IMR-90 (cell line): Measurements from ENCODE around the gene NDUFV3. TPM values are rescaled to one million over a fixed set of nuclear protein-coding genes. Genes with fewer than 3 reads are reported as not detected.

Experiments
- ATAC-seq: fragments of 200-7000 bp; cut with Tn5 transposase; 2 replicates; pipeline ENCODE4 v1.9.1; 2020; ENCODE audit warnings: low read depth, mild to moderate bottlenecking, moderate library complexity
- BruUV-seq: library from RNA; stranded (reverse); fragments of 400-500 nt; replicated peaks from 2 replicates; lab custom pipeline; 2021; lab: Mats Ljungman, UMichigan
- CTCF ChIA-PET: fragments of 300-600 bp; formaldehyde crosslinking; extraction: SDS; loops from one replicate; lab custom pipeline; 2021; ENCODE audit warnings: antibody characterized with exemption; lab: Yijun Ruan, JAX
- POLR2A ChIA-PET: fragments of 300-600 bp; sonication (Branson Sonifier 250); formaldehyde crosslinking; loops from one replicate; lab custom pipeline; 2022; ENCODE audit warnings: antibody characterized with exemption; ENCODE audit not compliant: unreplicated experiment; lab: Charles Lee
- DNase-seq: peaks from one replicate; pipeline ENCODE4 v3.0.0; 2013
- H2AFZ ChIP-seq: replicated peaks from 2 replicates; pipeline ENCODE3; 2013; ENCODE audit warnings: low read length, mild to moderate bottlenecking; ENCODE audit not compliant: poor library complexity
- H2AK5ac ChIP-seq: 2 replicates; pipeline ENCODE4 v1.6.1; 2013; ENCODE audit warnings: low read depth, low read length, inconsistent platforms
- H2AK9ac ChIP-seq: replicated peaks from 2 replicates; pipeline ENCODE3; 2013; ENCODE audit warnings: mild to moderate bottlenecking, low read depth, low read length, moderate library complexity; ENCODE audit not compliant: poor library complexity
- H2BK120ac ChIP-seq: 2 replicates; pipeline ENCODE4 v1.6.1; 2013; ENCODE audit warnings: low read depth, low read length, inconsistent platforms
- H2BK15ac ChIP-seq: 3 replicates; pipeline ENCODE4 v1.6.1; 2013; ENCODE audit warnings: low read depth, low read length, inconsistent platforms
- H2BK20ac ChIP-seq: 2 replicates; pipeline ENCODE4 v1.6.1; 2013; ENCODE audit warnings: low read depth, mild to moderate bottlenecking, inconsistent platforms, low read length, moderate library complexity
- H2BK5ac ChIP-seq: 2 replicates; pipeline ENCODE4 v1.6.1; 2013; ENCODE audit warnings: mild to moderate bottlenecking, low read depth, low read length, inconsistent platforms; ENCODE audit not compliant: poor library complexity, severe bottlenecking
- H3K14ac ChIP-seq: replicated peaks from 2 replicates; pipeline ENCODE4 v1.6.1; 2013; ENCODE audit warnings: low read depth, low read length, inconsistent platforms
- H3K18ac ChIP-seq: 2 replicates; pipeline ENCODE4 v1.6.1; 2013; ENCODE audit warnings: low read depth, low read length, control low read depth
- H3K23ac ChIP-seq: 2 replicates; pipeline ENCODE4 v1.6.1; 2013; ENCODE audit warnings: low read depth, low read length, inconsistent platforms
- H3K27ac ChIP-seq: 2 replicates; pipeline ENCODE4 v1.5.1; 2013; ENCODE audit warnings: mild to moderate bottlenecking, control low read depth, low read length; ENCODE audit not compliant: insufficient read depth
- H3K27me3 ChIP-seq: 2 replicates; pipeline ENCODE4 v1.6.1; 2013; ENCODE audit warnings: low read length; ENCODE audit not compliant: control insufficient read depth, insufficient read depth
- H3K36me3 ChIP-seq: 2 replicates; pipeline ENCODE4 v1.6.1; 2013; ENCODE audit warnings: low read length, mixed read lengths; ENCODE audit not compliant: control insufficient read depth, insufficient read depth
- H3K4ac ChIP-seq: 2 replicates; pipeline ENCODE4 v1.6.1; 2013; ENCODE audit warnings: low read depth, low read length, inconsistent platforms
- H3K4me1 ChIP-seq: 2 replicates; pipeline ENCODE4 v1.6.1; 2013; ENCODE audit warnings: low read length, mixed read lengths; ENCODE audit not compliant: control insufficient read depth, insufficient read depth
- H3K4me2 ChIP-seq: 2 replicates; pipeline ENCODE4 v1.6.1; 2013; ENCODE audit warnings: low read depth, mild to moderate bottlenecking, control low read depth, low read length, moderate library complexity
- H3K4me3 ChIP-seq: 2 replicates; pipeline ENCODE4 v1.5.1; 2013; ENCODE audit warnings: low read depth, mild to moderate bottlenecking, control low read depth, low read length, moderate library complexity; ENCODE audit not compliant: insufficient read depth
- H3K56ac ChIP-seq: 2 replicates; pipeline ENCODE4 v1.6.1; 2013; ENCODE audit warnings: low read length, inconsistent platforms; ENCODE audit not compliant: insufficient read depth; ENCODE audit errors: extremely low read depth
- H3K79me1 ChIP-seq, 2 experiments: 2 replicates each; pipeline ENCODE4 v1.6.1; 2013; ENCODE audit warnings: low read length in 2 of 2, inconsistent platforms in 1 of 2, low read depth in 1 of 2
- H3K9ac ChIP-seq: 2 replicates; pipeline ENCODE4 v1.6.1; 2013; ENCODE audit warnings: low read depth, low read length, control low read depth
- H3K9me1 ChIP-seq: 2 replicates; pipeline ENCODE4 v1.6.1; 2013; ENCODE audit warnings: low read length, inconsistent platforms; ENCODE audit not compliant: insufficient read depth
- H3K9me3 ChIP-seq: 2 replicates; pipeline ENCODE4 v1.6.1; 2013; ENCODE audit warnings: low read length; ENCODE audit not compliant: control insufficient read depth, insufficient read depth
- H4K20me1 ChIP-seq: 2 replicates; pipeline ENCODE4 v1.6.1; 2013; ENCODE audit warnings: low read length, inconsistent platforms; ENCODE audit not compliant: insufficient read depth
- H4K5ac ChIP-seq: 2 replicates; pipeline ENCODE4 v1.6.1; 2013; ENCODE audit warnings: mild to moderate bottlenecking, low read depth, low read length, control low read depth
- H4K8ac ChIP-seq, 2 experiments: 2 replicates each; pipeline ENCODE4 v1.6.1; 2013; ENCODE audit warnings: low read depth in 2 of 2, low read length in 2 of 2, control low read depth in 1 of 2, inconsistent platforms in 1 of 2
- H4K91ac ChIP-seq: 2 replicates; pipeline ENCODE4 v1.6.1; 2013; ENCODE audit warnings: low read depth, low read length, inconsistent platforms; ENCODE audit not compliant: insufficient read depth
- BHLHE40 ChIP-seq: fragments of 150-350 bp; IDR thresholded peaks from 2 replicates; pipeline ENCODE4 v1.6.1; 2016; ENCODE audit warnings: mild to moderate bottlenecking, low read depth, low read length
- CHD1 ChIP-seq: IDR thresholded peaks from 2 replicates; pipeline ENCODE4 v1.6.1; 2012; ENCODE audit warnings: low read depth, low read length, improper control_type of control experiment
- NFE2L2 ChIP-seq: fragments of 150-350 bp; IDR thresholded peaks from 2 replicates; pipeline ENCODE4 v1.6.1; 2016; ENCODE audit warnings: low read depth, mild to moderate bottlenecking, low read length
- RAD21 ChIP-seq: IDR thresholded peaks from 2 replicates; pipeline ENCODE4 v1.6.1; 2012; ENCODE audit warnings: low read length, improper control_type of control experiment
- RCOR1 ChIP-seq: IDR thresholded peaks from 2 replicates; pipeline ENCODE4 v1.6.1; 2012; ENCODE audit warnings: mild to moderate bottlenecking, low read length, improper control_type of control experiment; ENCODE audit not compliant: insufficient replicate concordance
- WGBS, 2 experiments: methylation state at CpG; one replicate each; pipeline versions ENCODE4 v1.1.5 to v1.1.7; 2013; ENCODE audit warnings: missing lambda C conversion rate in 2 of 2; ENCODE audit not compliant: insufficient read length in 1 of 2; ENCODE audit errors: extremely low coverage in 2 of 2; 5-methylcytosine and 5-hydroxymethylcytosine counted together
- dilution Hi-C: fragments of 300-500 bp; cut with HindIII; formaldehyde crosslinking; loops from one replicate; pipeline ENCODE4 v1.14.3; 2018; ENCODE audit warnings: low sequenced_read_pairs; ENCODE audit not compliant: unreplicated experiment
- in situ Hi-C: fragments of 300-500 bp; cut with MboI; formaldehyde crosslinking; loops from 3 replicates; pipeline ENCODE4 v1.14.3; 2019; ENCODE audit warnings: low sequenced_read_pairs, inconsistent platforms, mixed read lengths
- intact Hi-C: fragments of 100-400 bp; cut with micrococcal nuclease; formaldehyde crosslinking; loops from 2 replicates; pipeline ENCODE4 v1.10.0; 2022
- polyA plus RNA-seq, 3 experiments: library from polyadenylated mRNA; depleted of rRNA; stranded (reverse); fragments of >200 nt; gene quantifications; 2 replicates each; pipeline ENCODE4 v1.2.3, GENCODE V29; 2012; ENCODE audit warnings: low replicate concordance in 1 of 3
- total RNA-seq: library from RNA; depleted of rRNA; stranded (reverse); fragments of >200 nt; gene quantifications from 2 replicates; pipeline ENCODE4 v1.2.3, GENCODE V29; 2012

The NDUFV3 gene
- total and polyA plus RNA-seq, 2 of the 4 experiments (the other 2 are of a cell fraction), result 38.5 to 55.6 TPM

DNA sequence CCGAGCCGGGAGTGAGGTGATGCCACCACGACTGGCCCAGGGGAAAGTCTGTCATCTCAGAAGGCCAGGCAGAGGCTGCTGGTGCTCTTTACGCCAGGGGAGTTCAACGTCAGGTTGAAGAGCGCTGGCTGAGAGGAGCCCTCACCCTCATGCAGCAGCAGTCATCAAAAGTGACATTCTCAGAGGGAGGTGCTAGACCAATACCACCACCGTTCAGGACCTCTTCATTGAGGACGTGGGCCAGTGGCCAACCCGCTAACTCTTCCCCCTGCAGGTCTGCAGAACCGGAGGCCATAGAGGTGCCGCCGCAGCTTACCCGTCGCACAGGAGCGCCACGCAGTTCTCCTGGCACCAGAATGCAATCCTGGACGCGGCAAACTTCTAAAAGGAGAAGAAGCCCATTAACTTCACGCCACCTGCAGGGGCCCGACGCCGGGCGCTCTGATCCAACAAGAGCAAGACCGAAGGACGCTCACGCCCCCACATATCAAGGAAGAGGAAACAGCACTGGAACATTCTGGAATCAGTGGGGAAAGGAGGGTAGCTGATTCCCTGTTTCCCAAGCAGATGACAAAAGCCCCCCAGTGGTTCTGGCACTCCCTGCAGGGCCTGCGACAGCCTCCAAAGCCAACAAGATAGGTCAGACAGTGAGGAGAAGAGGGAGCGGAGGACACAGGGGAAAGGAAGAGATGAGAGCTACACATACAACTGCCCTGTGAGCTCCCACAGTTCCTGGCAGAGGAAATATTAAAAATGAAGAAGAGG, 38.7 kb upstream of the NDUFV3 start (continued):
- no peak for TF ChIP-seq NFE2L2

DNA sequence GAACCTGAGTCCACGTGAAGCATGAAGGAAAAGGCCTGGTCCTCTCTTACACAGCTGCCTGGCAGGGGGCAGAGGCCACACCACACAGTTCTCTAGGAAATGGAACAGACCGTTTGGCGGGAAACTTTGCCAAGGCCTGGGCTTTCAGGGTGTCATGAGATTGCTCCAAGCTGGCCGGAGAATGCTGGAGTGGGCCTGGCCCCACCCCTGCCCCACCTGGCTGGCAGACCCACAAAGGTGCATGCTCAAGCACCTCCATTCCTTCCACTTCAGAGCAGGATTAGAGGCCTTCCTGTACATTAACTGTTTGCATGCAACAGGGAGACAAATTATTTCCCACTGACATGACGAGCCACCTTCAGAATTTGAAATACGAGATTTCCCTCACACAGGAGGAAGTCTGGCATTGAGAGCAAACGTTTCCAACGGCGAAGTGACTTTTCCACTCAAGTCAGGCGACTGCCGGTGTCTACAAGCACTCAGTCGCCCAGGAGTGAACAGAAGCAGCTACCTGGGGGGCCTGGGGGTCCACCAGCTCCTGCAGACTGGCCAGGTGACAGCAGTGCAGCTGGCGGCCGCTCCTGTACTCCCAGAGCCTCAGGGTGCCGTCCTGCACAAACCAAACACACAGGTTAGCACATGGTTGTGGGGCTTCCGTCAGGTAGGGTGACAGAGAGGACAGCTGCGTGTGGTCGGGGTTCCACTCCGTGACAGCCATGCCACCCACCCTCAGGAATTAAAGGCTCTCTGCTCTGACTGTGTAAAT, 37.8 kb upstream of the NDUFV3 start:
- Histone ChIP-seq H3K18ac (no peak overlapping the region), H3K23ac (no peak overlapping the region), H3K9me1 (no peaks in the 10 kb centered on the region), H3K56ac (no peak overlapping the region), H2BK5ac (no peak overlapping the region), H2AK9ac (no peak overlapping the region), H3K79me1 (peaks cover 3 to 12% of the 10 kb centered on the region in 2 experiments; a peak in 2 of 4 replicates), H3K4me1 (no peaks in the 10 kb centered on the region), H3K27me3 (no peaks in the 10 kb centered on the region), H2BK120ac (no peak overlapping the region), H4K5ac (no peak overlapping the region), H4K20me1 (peaks cover 12% of the 10 kb centered on the region), H3K14ac (no peak overlapping the region), H2AK5ac (no peak overlapping the region), H2BK20ac (no peak overlapping the region), H3K9me3 (no peaks in the 10 kb centered on the region), H3K27ac (no peak overlapping the region), H3K4ac (no peak overlapping the region), H4K91ac (no peak overlapping the region), H2BK15ac (no peak overlapping the region), H4K8ac (no peak overlapping the region), H2AFZ (no peak overlapping the region), H3K36me3 (peaks cover 66% of the 10 kb centered on the region), H3K4me3 (no peak overlapping the region), H3K4me2 (no peak overlapping the region), H3K9ac (no peak overlapping the region)
- DNase-seq (no peak), ATAC-seq (no peak)
- BruUV-seq, result no TSS peak
- intact Hi-C loops (no loop called here), in situ Hi-C loops (loop anchor here (25.0 kb wide), 1 partner anchor 93 kb away; no protein-coding TSS in a partner anchor), dilution Hi-C loops (no loop called here)
- no peak for TF ChIP-seq BHLHE40
- no peak for TF ChIP-seq CHD1
- TF ChIP-seq RAD21, result no peak
- TF ChIP-seq RCOR1, result no peak
- TF ChIP-seq NFE2L2, result no peak
- POLR2A ChIA-PET, result no interaction called here
- 89% methylated on average over 16 of the region's 19 CpGs; no CpG with 5 or more reads in 1 of the 2 experiments for WGBS, 2 experiments
- CTCF ChIA-PET, result no interaction called here
